Measurements from ENCODE around the gene RABGGTA. TPM values are rescaled to one million over a fixed set of nuclear protein-coding genes. Genes with fewer than 3 reads are reported as not detected.

Gene RABGGTA
- total RNA-seq, 3 donors from 2014 or later (not counting 1 experiment from before 2014, with no cell fraction given), result 72.9 to 95.1 (median 88.5) TPM

DNA sequence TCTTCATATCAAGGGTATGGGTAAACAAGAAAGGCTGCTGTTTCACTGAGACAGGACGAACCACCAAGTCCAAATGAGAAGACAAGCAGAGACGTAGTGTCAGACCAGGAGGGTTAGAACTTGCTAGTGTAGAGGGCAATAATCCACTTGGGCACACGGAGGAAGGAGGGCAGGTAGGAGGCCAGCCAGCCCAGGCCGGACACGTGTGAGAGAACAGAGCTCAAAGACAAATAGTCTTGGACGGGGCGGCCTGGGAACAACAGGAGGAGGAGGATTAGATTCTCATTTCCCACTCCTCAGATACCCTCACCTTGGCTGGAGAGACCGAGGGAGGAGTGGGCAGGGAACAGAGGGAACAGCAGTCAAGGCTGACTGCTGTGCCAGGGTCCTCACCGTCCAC is 19.3 kb upstream of the RABGGTA start:
- Mint-ChIP-seq H3K9me3 (no peaks in the 10 kb centered on the region), H3K27ac (no peak overlapping the region), H3K4me1 (no peaks in the 10 kb centered on the region), H3K27me3 (ENCODE audit: low read depth in 2 of 2) (no peaks in the 10 kb centered on the region), H3K36me3 (peaks cover 11% of the 10 kb centered on the region), H3K4me3 (no peak overlapping the region)
- H3K4me3 ChIP-seq (ENCODE audit: low read length), result no peak overlapping the region
- intact Hi-C loops (cut with micrococcal nuclease), result no loop called here
- no peaks in the 10 kb centered on the region for H3K9me3 ChIP-seq (ENCODE audit: control insufficient read depth, insufficient read depth, low read length)
- no peak for TF ChIP-seq CTCF (IDR thresholded peaks at IDR 0.05)
- H3K27me3 ChIP-seq (ENCODE audit: control insufficient read depth, insufficient read depth, low read length), result no peaks in the 10 kb centered on the region
- H3K27ac ChIP-seq (ENCODE audit: low read length), result no peak overlapping the region
- ATAC-seq (no peak), DNase-seq (no peak)
- H3K4me1 ChIP-seq (ENCODE audit: control insufficient read depth, insufficient read depth, low read length), result peaks cover 16% of the 10 kb centered on the region
- 95% methylated on average over 8 of the region's 9 CpGs for WGBS (ENCODE audit: insufficient coverage)
- peaks cover 39% of the 10 kb centered on the region for H3K36me3 ChIP-seq (ENCODE audit: control insufficient read depth, insufficient read depth, low read length)

DNA sequence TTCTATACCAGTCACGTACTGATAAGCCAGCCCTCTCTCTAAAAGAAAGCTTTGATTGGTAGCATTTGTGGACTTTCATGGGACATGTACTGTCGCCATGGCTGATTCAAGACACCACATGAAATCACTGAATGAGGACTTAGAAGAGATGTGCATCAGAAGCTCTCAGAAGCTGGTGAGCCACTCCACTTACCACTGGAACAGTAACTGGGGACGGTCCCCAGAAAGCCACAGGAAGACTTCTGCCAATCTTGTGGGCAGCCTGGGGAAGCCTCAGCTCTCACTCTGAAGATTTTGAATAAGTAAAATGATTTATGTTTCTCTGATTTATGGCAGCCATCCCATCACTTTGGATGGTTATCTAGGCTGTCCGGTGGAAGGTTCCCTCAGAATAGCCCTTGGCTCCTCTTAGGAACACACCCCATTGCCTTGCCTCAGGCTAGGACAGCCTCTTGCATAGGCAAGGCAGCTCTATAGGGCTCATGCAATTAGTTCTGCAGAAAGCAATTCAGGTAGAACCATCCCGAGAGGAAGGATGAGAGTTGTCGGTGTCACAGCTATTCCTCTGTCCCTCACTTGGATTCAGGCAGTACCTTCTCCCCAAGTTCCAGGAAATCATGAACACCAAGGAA is 18.4 kb upstream of the RABGGTA start:
- H3K4me1 Mint-ChIP-seq, result no peaks in the 10 kb centered on the region
- peak in 2 of 3 donors; percentile 21 to 55 for ATAC-seq
- no peaks in the 10 kb centered on the region for H3K27me3 ChIP-seq (ENCODE audit: control insufficient read depth, insufficient read depth, low read length)
- TF ChIP-seq CTCF (IDR thresholded peaks at IDR 0.05), result no peak
- H3K27ac ChIP-seq (ENCODE audit: low read length), result no peak overlapping the region
- intact Hi-C loops (cut with micrococcal nuclease), result no loop called here
- no peaks in the 10 kb centered on the region for H3K9me3 Mint-ChIP-seq
- H3K36me3 ChIP-seq (ENCODE audit: control insufficient read depth, insufficient read depth, low read length), result peaks cover 35% of the 10 kb centered on the region
- DNase-seq, result peak in 1 of 2 donors; percentile 53
- H3K9me3 ChIP-seq (ENCODE audit: control insufficient read depth, insufficient read depth, low read length), result no peaks in the 10 kb centered on the region
- H3K4me3 Mint-ChIP-seq, result no peak overlapping the region
- no peaks in the 10 kb centered on the region for H3K27me3 Mint-ChIP-seq (ENCODE audit: low read depth in 2 of 2)
- H3K4me1 ChIP-seq (ENCODE audit: control insufficient read depth, insufficient read depth, low read length), result peaks cover 16% of the 10 kb centered on the region
- no peak overlapping the region for H3K4me3 ChIP-seq (ENCODE audit: low read length)
- H3K36me3 Mint-ChIP-seq, result peaks cover 9% of the 10 kb centered on the region
- WGBS (ENCODE audit: insufficient coverage), result 52% methylated on average over 6 of the region's 6 CpGs
- no peak overlapping the region for H3K27ac Mint-ChIP-seq

- DNase-seq (no peak), ATAC-seq (no peak)
- 96% methylated on average over 5 of the region's 5 CpGs for WGBS (ENCODE audit: insufficient coverage)
- Histone ChIP-seq H3K4me3 (ENCODE audit: low read length) (no peak overlapping the region), H3K9me3 (ENCODE audit: control insufficient read depth, insufficient read depth, low read length) (no peaks in the 10 kb centered on the region), H3K4me1 (ENCODE audit: control insufficient read depth, insufficient read depth, low read length) (peaks cover 19% of the 10 kb centered on the region), H3K27me3 (ENCODE audit: control insufficient read depth, insufficient read depth, low read length) (no peaks in the 10 kb centered on the region), H3K36me3 (ENCODE audit: control insufficient read depth, insufficient read depth, low read length) (peaks cover 24% of the 10 kb centered on the region), H3K27ac (ENCODE audit: low read length) (no peak overlapping the region)
- Mint-ChIP-seq H3K4me1 (no peaks in the 10 kb centered on the region), H3K27me3 (ENCODE audit: low read depth in 2 of 2) (no peaks in the 10 kb centered on the region), H3K4me3 (no peak overlapping the region), H3K36me3 (peaks cover 9% of the 10 kb centered on the region), H3K9me3 (no peaks in the 10 kb centered on the region), H3K27ac (no peak overlapping the region)
- intact Hi-C loops (cut with micrococcal nuclease), result no loop called here
- TF ChIP-seq CTCF (IDR thresholded peaks at IDR 0.05), result no peak
Measured at GRCh38 chr14:24286996-24287395, 15.6 kb upstream of the RABGGTA start.

- Mint-ChIP-seq H3K4me1 (peaks cover 11 to 12% of the 10 kb centered on the region in 2 donors), H3K9me3 (no peaks in the 10 kb centered on the region), H3K36me3 (peaks cover 2% of the 10 kb centered on the region), H3K27ac (no peak overlapping the region), H3K4me3 (no peak overlapping the region), H3K27me3 (ENCODE audit: low read depth in 2 of 2) (no peaks in the 10 kb centered on the region)
- peaks cover 9% of the 10 kb centered on the region for H3K36me3 ChIP-seq (ENCODE audit: control insufficient read depth, insufficient read depth, low read length)
- no peak for ATAC-seq
- 97% methylated on average over 4 of the region's 4 CpGs for WGBS (ENCODE audit: insufficient coverage)
- H3K27me3 ChIP-seq (ENCODE audit: control insufficient read depth, insufficient read depth, low read length), result no peaks in the 10 kb centered on the region
- H3K4me3 ChIP-seq (ENCODE audit: low read length), result no peak overlapping the region
- no peak overlapping the region for H3K27ac ChIP-seq (ENCODE audit: low read length)
- no peaks in the 10 kb centered on the region for H3K9me3 ChIP-seq (ENCODE audit: control insufficient read depth, insufficient read depth, low read length)
- intact Hi-C loops (cut with micrococcal nuclease), result no loop called here
- peaks cover 16% of the 10 kb centered on the region for H3K4me1 ChIP-seq (ENCODE audit: control insufficient read depth, insufficient read depth, low read length)
- no peak for DNase-seq
- no peak for TF ChIP-seq CTCF (IDR thresholded peaks at IDR 0.05)
Measured at GRCh38 chr14:24285351-24285750, 14.0 kb upstream of the RABGGTA start.
